MCF 10A (cell line): ENCODE data around the gene GAD1. TPM values are rescaled to one million over a fixed set of nuclear protein-coding genes. Genes with fewer than 3 reads are reported as not detected.

Experiments used
- BruUV-seq: library from RNA; stranded (reverse); fragments of 400-500 nt; replicated peaks from 2 replicates; lab custom pipeline; 2021; lab: Mats Ljungman, UMichigan
- CTCF ChIA-PET: fragments of 300-600 bp; sonication (Branson Sonifier 250); formaldehyde crosslinking; extraction: SDS; loops from one replicate; lab custom pipeline; 2021; ENCODE audit warnings: antibody characterized with exemption, inconsistent platforms; lab: Yijun Ruan, JAX
- POLR2A ChIA-PET: fragments of 300-600, 350-650 bp; sonication (Branson Sonifier 250); formaldehyde crosslinking; extraction: SDS; loops from one replicate; lab custom pipeline; 2020; ENCODE audit warnings: antibody characterized with exemption, inconsistent platforms; lab: Yijun Ruan, JAX
- DNase-seq: peaks from one replicate; pipeline ENCODE4 v3.0.0-alpha.2; 2018; ENCODE audit not compliant: unreplicated experiment
- H3K27ac Mint-ChIP-seq: one replicate; pipeline ENCODE4 v1.8.0; 2022; ENCODE audit warnings: mild to moderate bottlenecking, low read depth, mixed read lengths; ENCODE audit not compliant: unreplicated experiment
- H3K27me3 Mint-ChIP-seq: one replicate; pipeline ENCODE4 v1.8.0; 2022; ENCODE audit warnings: mixed read lengths; ENCODE audit not compliant: insufficient read depth, unreplicated experiment
- H3K36me3 Mint-ChIP-seq: one replicate; pipeline ENCODE4 v1.8.0; 2022; ENCODE audit warnings: mild to moderate bottlenecking, moderate library complexity, mixed read lengths; ENCODE audit not compliant: insufficient read depth, unreplicated experiment
- H3K4me1 Mint-ChIP-seq: one replicate; pipeline ENCODE4 v1.8.0; 2022; ENCODE audit warnings: mixed read lengths; ENCODE audit not compliant: insufficient read depth, unreplicated experiment
- H3K4me3 Mint-ChIP-seq: one replicate; pipeline ENCODE4 v1.8.0; 2022; ENCODE audit warnings: mild to moderate bottlenecking, moderate library complexity, mixed read lengths; ENCODE audit not compliant: unreplicated experiment
- H3K9me3 Mint-ChIP-seq: one replicate; pipeline ENCODE4 v1.8.0; 2022; ENCODE audit warnings: mixed read lengths; ENCODE audit not compliant: unreplicated experiment
- intact Hi-C: fragments of 100-400 bp; cut with micrococcal nuclease; formaldehyde crosslinking; loops from 2 replicates; pipeline ENCODE4 v1.14.1; 2022
- total RNA-seq: library from RNA; stranded (reverse); gene quantifications from 2 replicates; pipeline ENCODE4 v1.2.3, GENCODE V29; 2022
- TF ChIP-seq, protein P1 (sequence below): fragments of 200-600 bp; IDR thresholded peaks from one replicate; pipeline ENCODE4 v1.8.0; 2022; ENCODE audit warnings: antibody characterized with exemption, mild to moderate bottlenecking; ENCODE audit not compliant: unreplicated experiment

The GAD1 gene
- total RNA-seq, 1 experiment from 2014 or later: 2.5 TPM

DNA sequence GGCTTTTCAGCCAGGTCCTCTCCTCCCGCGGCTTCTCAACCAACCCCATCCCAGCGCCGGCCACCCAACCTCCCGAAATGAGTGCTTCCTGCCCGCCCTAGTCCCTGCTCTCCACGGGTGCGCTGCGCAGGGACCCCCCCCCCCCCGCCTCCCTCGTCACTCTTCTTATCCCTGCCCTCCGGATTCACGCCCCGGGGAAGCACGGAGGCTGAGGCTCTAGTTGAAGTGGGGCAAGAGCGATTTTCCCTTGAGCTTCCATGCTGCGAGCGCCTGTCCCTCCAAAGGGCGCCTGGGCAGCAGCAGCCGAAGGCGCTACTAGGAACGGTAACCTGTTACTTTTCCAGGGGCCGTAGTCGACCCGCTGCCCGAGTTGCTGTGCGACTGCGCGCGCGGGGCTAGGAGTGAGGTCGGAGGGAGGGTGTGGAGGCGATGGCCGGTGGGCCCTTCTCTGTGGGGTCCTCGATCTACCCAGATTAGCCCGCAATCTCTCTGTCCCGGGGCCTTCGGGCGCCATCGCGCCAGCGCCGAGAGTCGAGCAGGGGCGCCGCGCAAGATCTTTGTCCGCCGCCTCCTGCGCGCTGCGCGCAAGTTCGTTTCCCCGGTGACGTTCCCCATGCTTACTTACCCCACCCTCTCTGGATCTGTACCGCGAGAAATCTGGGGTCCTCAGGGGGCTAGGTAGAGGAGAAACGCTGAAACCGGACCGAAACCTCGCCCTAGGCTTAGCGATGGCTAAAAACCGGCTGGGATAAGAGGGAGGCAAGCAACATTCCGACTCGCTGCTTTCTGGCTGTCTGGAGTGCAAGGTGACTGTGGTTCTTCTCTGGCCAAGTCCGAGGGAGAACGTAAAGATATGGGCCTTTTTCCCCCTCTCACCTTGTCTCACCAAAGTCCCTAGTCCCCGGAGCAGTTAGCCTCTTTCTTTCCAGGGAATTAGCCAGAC is 677 bp downstream of the GAD1 start:
- ChIA-PET CTCF (interaction anchor here (0.6 to 11.5 kb wide), 26 partner anchors 8 to 1821 kb away, joined by 3 to 125 read pairs (median 5); partner anchors contain the start of gene GORASP2), POLR2A (interaction anchor here (0.6 to 2.0 kb wide), 11 partner anchors 34 to 448 kb away, joined by 3 to 9 read pairs (median 4); partner anchors contain the start of genes ERICH2 and GORASP2)
- DNase-seq: no peak
- Mint-ChIP-seq H3K4me3 (peak overlapping the region; percentile 81), H3K9me3 (no peaks in the 10 kb centered on the region), H3K27me3 (peaks cover 61% of the 10 kb centered on the region), H3K27ac (no peak overlapping the region), H3K4me1 (peaks cover 6% of the 10 kb centered on the region), H3K36me3 (peaks cover under 1% of the 10 kb centered on the region)
- TF ChIP-seq, protein P1, sequence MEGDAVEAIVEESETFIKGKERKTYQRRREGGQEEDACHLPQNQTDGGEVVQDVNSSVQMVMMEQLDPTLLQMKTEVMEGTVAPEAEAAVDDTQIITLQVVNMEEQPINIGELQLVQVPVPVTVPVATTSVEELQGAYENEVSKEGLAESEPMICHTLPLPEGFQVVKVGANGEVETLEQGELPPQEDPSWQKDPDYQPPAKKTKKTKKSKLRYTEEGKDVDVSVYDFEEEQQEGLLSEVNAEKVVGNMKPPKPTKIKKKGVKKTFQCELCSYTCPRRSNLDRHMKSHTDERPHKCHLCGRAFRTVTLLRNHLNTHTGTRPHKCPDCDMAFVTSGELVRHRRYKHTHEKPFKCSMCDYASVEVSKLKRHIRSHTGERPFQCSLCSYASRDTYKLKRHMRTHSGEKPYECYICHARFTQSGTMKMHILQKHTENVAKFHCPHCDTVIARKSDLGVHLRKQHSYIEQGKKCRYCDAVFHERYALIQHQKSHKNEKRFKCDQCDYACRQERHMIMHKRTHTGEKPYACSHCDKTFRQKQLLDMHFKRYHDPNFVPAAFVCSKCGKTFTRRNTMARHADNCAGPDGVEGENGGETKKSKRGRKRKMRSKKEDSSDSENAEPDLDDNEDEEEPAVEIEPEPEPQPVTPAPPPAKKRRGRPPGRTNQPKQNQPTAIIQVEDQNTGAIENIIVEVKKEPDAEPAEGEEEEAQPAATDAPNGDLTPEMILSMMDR: no peak
- intact Hi-C loops: loop anchor here (2.0 to 10.0 kb wide), 3 partner anchors 111 to 883 kb away; partner anchors contain the start of gene GORASP2
- BruUV-seq: no TSS peak

GRCh38 chr2:170818036-170818751 is 1.5 kb downstream of the GAD1 start:
- POLR2A ChIA-PET: interaction anchor here (0.6 to 0.9 kb wide), 2 partner anchors 27 to 378 kb away, joined by 4 to 5 read pairs; no protein-coding TSS in a partner anchor
- peaks cover 67% of the 10 kb centered on the region for H3K27me3 Mint-ChIP-seq
- H3K4me1 Mint-ChIP-seq: peaks cover 6% of the 10 kb centered on the region

DNA sequence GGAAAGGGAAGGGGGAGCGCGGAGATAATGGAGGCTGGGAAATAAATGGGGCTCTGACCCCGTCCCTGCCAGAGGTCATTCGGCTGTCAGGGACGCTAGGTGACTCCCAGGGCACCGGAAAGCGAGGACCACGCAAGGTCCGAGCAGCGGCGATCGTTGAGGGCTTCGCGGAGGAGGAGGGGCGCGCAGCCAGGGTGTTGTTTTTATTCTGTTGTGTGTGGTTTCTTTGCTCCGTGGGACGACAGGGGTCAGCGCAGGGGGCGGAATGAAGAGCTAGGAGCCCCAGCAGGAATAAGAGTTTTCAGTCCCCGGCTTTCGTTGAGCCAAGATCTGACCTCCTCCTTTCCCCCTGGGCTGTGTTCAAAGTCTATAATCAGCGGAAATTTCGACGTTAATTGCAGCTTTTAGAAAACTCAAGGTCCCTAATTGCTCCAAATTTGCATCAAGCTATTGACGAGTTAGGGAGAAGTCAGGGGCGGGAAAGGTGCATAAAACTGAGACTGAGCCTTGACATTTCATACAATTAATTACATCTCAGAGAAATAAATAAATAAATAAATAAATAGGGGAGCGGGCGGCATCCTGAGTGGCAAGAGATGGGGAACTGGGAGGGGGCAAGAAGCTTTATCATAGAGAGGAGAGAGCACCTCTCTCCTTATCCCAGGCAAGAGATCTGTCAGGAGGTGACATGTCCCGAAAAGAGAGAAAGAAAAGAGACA is 2.2 kb downstream of the GAD1 start:
- no peaks in the 10 kb centered on the region for H3K9me3 Mint-ChIP-seq
- H3K4me1 Mint-ChIP-seq: peaks cover 6% of the 10 kb centered on the region
- POLR2A ChIA-PET: interaction anchor here (0.6 to 0.9 kb wide), 2 partner anchors 26 to 379 kb away, joined by 4 to 5 read pairs; no protein-coding TSS in a partner anchor
- intact Hi-C loops: loop anchor here (5.0 to 10.0 kb wide), 2 partner anchors 457 to 884 kb away; no protein-coding TSS in a partner anchor
- DNase-seq: no peak
- H3K27ac Mint-ChIP-seq: peak overlapping the region; percentile 63
- peaks cover 7% of the 10 kb centered on the region for H3K36me3 Mint-ChIP-seq
- H3K27me3 Mint-ChIP-seq: peaks cover 63% of the 10 kb centered on the region
- TF ChIP-seq, protein P1: no peak
- H3K4me3 Mint-ChIP-seq: no peak overlapping the region
- CTCF ChIA-PET: interaction anchor here (0.5 to 1.4 kb wide), 4 partner anchors 54 to 495 kb away, joined by 3 to 4 read pairs (median 3); no protein-coding TSS in a partner anchor
- no TSS peak for BruUV-seq

More at GRCh38 chr2:170818036-170818751, 1.5 kb downstream of the GAD1 start:
- no peak overlapping the region for H3K27ac Mint-ChIP-seq
- H3K4me3 Mint-ChIP-seq: peak overlapping the region; percentile 81
- peaks cover 7% of the 10 kb centered on the region for H3K36me3 Mint-ChIP-seq
- CTCF ChIA-PET: interaction anchor here (0.5 to 1.1 kb wide), 2 partner anchors 399 to 494 kb away, joined by 3 read pairs; no protein-coding TSS in a partner anchor
- TF ChIP-seq, protein P1: no peak
- intact Hi-C loops: loop anchor here (5.0 to 10.0 kb wide), 2 partner anchors 456 to 883 kb away; no protein-coding TSS in a partner anchor
- no TSS peak for BruUV-seq
- DNase-seq: no peak
- no peaks in the 10 kb centered on the region for H3K9me3 Mint-ChIP-seq
